AG09319 (cell line): ENCODE results near the gene AZU1.

ENCODE experiments used
- DNase-seq: peaks from one replicate; pipeline ENCODE4 v3.0.0-alpha.2; 2010; ENCODE audit warnings: low read depth; ENCODE audit errors: extremely low read depth
- TF ChIP-seq, protein P1 (sequence below): IDR thresholded peaks from 2 replicates; pipeline ENCODE4 v1.5.1; 2011; ENCODE audit warnings: low read depth, mild to moderate bottlenecking, inconsistent platforms, low read length, moderate library complexity

AZU1 gene

DNA sequence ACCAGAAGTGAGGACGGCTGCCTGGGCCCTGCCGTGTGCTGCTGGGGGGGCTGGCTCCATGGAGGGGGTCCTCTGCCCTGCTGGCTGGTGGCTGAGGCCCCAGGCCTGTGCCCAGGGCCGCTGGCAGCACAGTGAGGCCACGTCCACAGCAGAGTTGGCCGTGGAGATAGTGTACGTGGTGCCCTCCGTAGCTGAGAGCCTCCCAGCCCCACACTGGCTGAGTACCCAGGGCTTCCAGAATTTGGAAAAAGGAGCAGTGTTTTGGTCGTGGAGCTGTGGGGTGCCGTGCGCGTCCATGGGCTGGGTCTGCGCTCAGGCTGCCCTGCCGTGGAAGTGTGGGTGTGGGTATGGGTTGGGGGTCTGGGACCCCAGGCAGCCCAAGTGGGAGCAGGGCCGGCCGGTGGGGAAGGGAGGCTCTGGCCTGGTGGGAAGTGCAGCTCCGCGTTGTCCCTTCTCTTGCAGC lies 24.5 kb upstream of the AZU1 start:
- TF ChIP-seq, protein P1, sequence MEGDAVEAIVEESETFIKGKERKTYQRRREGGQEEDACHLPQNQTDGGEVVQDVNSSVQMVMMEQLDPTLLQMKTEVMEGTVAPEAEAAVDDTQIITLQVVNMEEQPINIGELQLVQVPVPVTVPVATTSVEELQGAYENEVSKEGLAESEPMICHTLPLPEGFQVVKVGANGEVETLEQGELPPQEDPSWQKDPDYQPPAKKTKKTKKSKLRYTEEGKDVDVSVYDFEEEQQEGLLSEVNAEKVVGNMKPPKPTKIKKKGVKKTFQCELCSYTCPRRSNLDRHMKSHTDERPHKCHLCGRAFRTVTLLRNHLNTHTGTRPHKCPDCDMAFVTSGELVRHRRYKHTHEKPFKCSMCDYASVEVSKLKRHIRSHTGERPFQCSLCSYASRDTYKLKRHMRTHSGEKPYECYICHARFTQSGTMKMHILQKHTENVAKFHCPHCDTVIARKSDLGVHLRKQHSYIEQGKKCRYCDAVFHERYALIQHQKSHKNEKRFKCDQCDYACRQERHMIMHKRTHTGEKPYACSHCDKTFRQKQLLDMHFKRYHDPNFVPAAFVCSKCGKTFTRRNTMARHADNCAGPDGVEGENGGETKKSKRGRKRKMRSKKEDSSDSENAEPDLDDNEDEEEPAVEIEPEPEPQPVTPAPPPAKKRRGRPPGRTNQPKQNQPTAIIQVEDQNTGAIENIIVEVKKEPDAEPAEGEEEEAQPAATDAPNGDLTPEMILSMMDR: no peak
- DNase-seq: no peak

DNA sequence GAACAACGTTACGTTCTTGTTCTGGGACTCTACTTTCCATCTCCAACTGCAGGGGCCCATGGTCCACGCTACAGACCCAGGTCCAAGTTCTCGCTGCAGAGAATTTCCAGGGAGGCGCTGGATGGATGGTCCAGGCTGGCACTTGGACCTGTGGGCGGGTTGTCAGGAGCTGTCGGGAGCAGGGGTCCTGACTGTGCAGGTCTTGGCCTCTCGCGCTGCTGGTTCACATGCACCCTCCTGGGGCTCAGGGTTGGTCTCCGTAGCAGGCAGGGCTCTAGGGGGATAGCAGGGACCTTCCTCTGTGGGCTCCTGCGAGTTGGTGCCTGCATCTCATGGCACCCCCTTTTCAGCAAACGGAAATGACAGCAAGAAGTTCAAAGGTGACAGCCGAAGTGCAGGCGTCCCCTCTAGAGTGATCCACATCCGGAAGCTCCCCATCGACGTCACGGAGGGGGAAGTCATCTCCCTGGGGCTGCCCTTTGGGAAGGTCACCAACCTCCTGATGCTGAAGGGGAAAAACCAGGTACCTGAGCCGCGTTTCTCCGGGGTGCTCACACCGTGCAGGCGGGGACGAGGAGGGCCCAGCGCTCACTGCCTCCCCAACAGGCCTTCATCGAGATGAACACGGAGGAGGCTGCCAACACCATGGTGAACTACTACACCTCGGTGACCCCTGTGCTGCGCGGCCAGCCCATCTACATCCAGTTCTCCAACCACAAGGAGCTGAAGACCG lies 23.8 kb upstream of the AZU1 start:
- TF ChIP-seq, protein P1: no peak
- DNase-seq: no peak

DNA sequence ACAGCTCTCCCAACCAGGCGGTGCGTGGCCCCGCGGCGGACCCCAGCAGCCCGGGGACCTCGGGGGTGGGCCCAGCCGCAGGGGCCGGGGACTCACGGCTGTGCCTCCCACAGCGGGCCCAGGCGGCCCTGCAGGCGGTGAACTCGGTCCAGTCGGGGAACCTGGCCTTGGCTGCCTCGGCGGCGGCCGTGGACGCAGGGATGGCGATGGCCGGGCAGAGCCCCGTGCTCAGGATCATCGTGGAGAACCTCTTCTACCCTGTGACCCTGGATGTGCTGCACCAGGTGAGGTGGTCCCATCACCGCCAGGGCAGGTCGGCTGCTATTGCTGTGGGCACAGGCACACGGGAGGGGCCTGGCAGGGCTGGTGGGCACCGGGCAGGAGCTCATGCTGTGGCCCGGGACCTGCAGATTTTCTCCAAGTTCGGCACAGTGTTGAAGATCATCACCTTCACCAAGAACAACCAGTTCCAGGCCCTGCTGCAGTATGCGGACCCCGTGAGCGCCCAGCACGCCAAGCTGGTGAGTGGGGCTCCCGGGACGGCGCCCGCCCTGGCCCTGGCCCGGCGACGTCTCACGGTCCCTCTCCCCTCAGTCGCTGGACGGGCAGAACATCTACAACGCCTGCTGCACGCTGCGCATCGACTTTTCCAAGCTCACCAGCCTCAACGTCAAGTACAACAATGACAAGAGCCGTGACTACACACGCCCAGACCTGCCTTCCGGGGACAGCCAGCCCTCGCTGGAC lies 23.0 kb upstream of the AZU1 start:
- DNase-seq: no peak
- TF ChIP-seq, protein P1: no peak

DNA sequence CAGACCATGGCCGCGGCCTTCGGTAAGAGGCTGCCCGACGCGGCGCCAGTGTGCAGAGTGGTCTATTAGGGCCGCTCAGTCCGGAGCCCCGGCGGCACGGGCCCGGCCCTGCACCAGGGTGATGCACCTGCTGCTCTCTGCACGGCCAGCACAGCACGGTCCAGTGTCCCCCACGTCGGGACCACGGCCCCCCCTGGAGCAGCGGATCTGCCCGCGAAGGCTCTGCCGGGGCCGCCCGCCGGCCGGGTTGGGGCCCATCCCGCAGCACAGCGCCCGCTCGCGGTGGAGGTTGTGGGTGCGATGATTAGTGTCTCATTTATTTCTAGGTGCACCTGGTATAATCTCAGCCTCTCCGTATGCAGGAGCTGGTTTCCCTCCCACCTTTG lies 22.5 kb upstream of the AZU1 start:
- DNase-seq: no peak

DNA sequence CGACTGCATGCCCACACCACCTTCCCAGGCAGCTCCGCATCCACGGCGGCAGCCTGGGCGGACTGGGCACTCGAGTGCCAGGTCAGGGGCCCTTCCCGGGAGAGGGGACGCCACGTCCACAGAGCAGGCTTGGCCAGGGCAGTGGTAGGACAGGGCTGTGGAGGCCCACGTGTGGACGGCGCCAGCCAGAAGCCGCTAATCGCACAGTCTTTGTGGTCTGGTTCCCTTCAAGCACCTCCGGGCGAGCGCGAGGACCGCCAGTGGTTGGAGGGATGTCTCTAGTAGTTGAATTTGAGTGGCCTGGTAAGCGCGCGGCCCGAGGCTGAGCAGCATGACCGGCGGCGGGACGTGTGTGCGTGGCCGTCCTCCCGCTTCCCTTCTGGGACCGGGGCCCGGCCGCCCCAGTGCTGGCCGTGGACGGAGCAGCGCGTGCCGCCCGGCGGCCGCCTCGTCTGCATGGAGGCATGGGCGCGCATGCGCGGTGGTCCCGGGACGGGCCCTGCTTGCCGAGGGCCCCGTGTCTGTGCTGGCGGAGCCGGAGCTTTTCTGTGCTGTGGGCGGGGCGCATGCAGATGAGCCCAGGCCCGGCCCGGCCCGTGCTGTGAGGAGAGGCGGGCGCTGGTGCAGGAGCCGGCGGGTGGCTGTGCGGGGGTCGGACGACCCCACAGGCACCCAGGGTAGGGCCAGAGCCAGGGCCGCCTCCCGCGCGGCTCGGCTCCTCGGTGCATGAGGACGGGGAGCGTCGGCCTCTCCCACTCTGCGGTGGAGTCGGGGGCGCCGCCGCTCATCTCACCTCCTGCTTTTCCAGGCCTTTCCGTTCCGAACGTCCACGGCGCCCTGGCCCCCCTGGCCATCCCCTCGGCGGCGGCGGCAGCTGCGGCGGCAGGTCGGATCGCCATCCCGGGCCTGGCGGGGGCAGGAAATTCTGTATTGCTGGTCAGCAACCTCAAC lies 21.8 kb upstream of the AZU1 start:
- TF ChIP-seq, protein P1: no peak

More for the DNA sequence above, 22.5 kb upstream of the AZU1 start:
- TF ChIP-seq, protein P1: no peak

DNA sequence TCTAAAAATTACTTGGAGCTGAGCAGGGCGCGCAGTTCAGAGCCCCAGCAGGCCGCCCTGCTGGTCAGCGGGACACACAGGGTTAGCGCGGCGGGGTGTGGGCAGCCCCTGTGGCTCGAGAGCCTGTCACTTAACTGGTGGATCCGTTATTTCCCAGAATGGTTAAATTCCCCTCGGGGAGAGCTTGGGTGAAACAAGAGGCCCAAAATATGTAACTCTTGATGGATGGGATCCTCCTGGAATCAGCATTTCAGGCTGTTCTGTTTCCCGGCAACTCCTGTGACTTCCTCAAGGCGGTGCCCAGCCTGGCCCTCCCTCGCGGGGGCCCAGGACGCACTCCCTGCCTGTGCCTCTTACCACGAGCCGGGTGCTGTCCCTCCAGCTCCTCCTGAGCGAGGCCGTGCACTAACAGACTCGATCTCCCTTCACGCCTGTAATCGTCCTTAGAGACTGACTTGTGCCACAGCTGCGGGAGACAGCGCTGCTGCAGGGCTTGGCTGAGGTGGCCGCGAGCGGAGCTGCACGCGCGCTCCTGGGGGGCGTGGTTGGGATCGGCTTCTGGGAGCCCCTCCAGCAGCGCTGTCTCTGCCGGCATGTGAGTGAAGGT lies 20.7 kb upstream of the AZU1 start:
- DNase-seq: no peak
- TF ChIP-seq, protein P1: no peak

More for the DNA sequence above, 21.8 kb upstream of the AZU1 start:
- no peak for DNase-seq
